Neural progenitor cell (in vitro differentiated cells): ENCODE results near the gene CELA3B. TPM values are rescaled to one million over a fixed set of nuclear protein-coding genes. Genes with fewer than 3 reads are reported as not detected.

Source experiments
- DNase-seq: peaks from one replicate; pipeline ENCODE4 v3.0.0-alpha.2; 2016; ENCODE audit warnings: low spot score
- H2AFZ ChIP-seq: fragments of 200-600 bp; sonication (generic); replicated peaks from 2 replicates; pipeline ENCODE4 v1.6.1; 2016; ENCODE audit warnings: antibody characterized with exemption
- H3F3A ChIP-seq: fragments of 200-600 bp; sonication (generic); 2 replicates; pipeline ENCODE4 v1.6.1; 2016; ENCODE audit warnings: antibody characterized with exemption, low read depth
- H3K27ac ChIP-seq: fragments of 200-600 bp; sonication (generic); 2 replicates; pipeline ENCODE4 v1.5.1; 2016; ENCODE audit warnings: mild to moderate bottlenecking
- H3K27me3 ChIP-seq: fragments of 200-600 bp; sonication (generic); 2 replicates; pipeline ENCODE4 v1.6.1; 2016; ENCODE audit warnings: mild to moderate bottlenecking, moderate library complexity
- H3K36me3 ChIP-seq: fragments of 200-600 bp; sonication (generic); 2 replicates; pipeline ENCODE4 v1.5.1; 2016
- H3K4me1 ChIP-seq: fragments of 200-600 bp; sonication (generic); 2 replicates; pipeline ENCODE4 v1.6.1; 2016; ENCODE audit warnings: mixed run types
- H3K4me2 ChIP-seq: fragments of 200-600 bp; sonication (generic); 2 replicates; pipeline ENCODE4 v1.6.1; 2016
- H3K4me3 ChIP-seq: fragments of 200-600 bp; sonication (generic); 2 replicates; pipeline ENCODE4 v1.5.1; 2016
- H3K79me2 ChIP-seq: fragments of 200-600 bp; sonication (generic); 2 replicates; pipeline ENCODE4 v1.6.1; 2016; ENCODE audit warnings: low read depth
- H3K9ac ChIP-seq: fragments of 200-600 bp; sonication (generic); 2 replicates; pipeline ENCODE4 v1.6.1; 2016
- H3K9me3 ChIP-seq: fragments of 200-600 bp; sonication (generic); 2 replicates; pipeline ENCODE4 v1.5.1; 2016; ENCODE audit warnings: low read depth
- H4K20me1 ChIP-seq: fragments of 200-600 bp; sonication (generic); 2 replicates; pipeline ENCODE4 v1.6.1; 2016; ENCODE audit warnings: low read depth
- H3K27ac Mint-ChIP-seq: 3 replicates; pipeline ENCODE4 v1.8.0; 2021; ENCODE audit warnings: mixed read lengths
- H3K27me3 Mint-ChIP-seq: 2 replicates; pipeline ENCODE4 v1.8.0; 2022; ENCODE audit warnings: low read depth, mild to moderate bottlenecking, inconsistent platforms, moderate library complexity, mixed read lengths; ENCODE audit not compliant: insufficient read depth
- H3K36me3 Mint-ChIP-seq: 3 replicates; pipeline ENCODE4 v1.8.0; 2021; ENCODE audit warnings: mixed read lengths
- H3K4me1 Mint-ChIP-seq: 3 replicates; pipeline ENCODE4 v1.8.0; 2021; ENCODE audit warnings: mixed read lengths
- H3K4me3 Mint-ChIP-seq: 3 replicates; pipeline ENCODE4 v1.8.0; 2021; ENCODE audit warnings: mild to moderate bottlenecking, moderate library complexity, mixed read lengths
- H3K9me3 Mint-ChIP-seq: 3 replicates; pipeline ENCODE4 v1.8.0; 2020; ENCODE audit warnings: mixed read lengths
- CTCF ChIP-seq: fragments of 200-600 bp; sonication (generic); IDR thresholded peaks from 2 replicates; pipeline ENCODE4 v1.5.1; 2017; ENCODE audit warnings: antibody characterized with exemption, mild to moderate bottlenecking
- EZH2 ChIP-seq: fragments of 200-600 bp; sonication (generic); IDR thresholded peaks from 2 replicates; pipeline ENCODE4 v1.6.1; 2017; ENCODE audit warnings: antibody characterized with exemption, mild to moderate bottlenecking, moderate library complexity
- EZH2phosphoT487 ChIP-seq: fragments of 200-600 bp; sonication (generic); IDR thresholded peaks from 2 replicates; pipeline ENCODE4 v1.6.1; 2017; ENCODE audit warnings: antibody characterized with exemption
- total RNA-seq: library from RNA; depleted of rRNA; stranded (reverse); fragments of >200 nt; gene quantifications from 2 replicates; pipeline ENCODE4 v1.2.3, GENCODE V29; 2015; ENCODE audit warnings: low replicate concordance

Gene CELA3B
- total RNA-seq, 1 donor from 2014 or later: not detected

DNA sequence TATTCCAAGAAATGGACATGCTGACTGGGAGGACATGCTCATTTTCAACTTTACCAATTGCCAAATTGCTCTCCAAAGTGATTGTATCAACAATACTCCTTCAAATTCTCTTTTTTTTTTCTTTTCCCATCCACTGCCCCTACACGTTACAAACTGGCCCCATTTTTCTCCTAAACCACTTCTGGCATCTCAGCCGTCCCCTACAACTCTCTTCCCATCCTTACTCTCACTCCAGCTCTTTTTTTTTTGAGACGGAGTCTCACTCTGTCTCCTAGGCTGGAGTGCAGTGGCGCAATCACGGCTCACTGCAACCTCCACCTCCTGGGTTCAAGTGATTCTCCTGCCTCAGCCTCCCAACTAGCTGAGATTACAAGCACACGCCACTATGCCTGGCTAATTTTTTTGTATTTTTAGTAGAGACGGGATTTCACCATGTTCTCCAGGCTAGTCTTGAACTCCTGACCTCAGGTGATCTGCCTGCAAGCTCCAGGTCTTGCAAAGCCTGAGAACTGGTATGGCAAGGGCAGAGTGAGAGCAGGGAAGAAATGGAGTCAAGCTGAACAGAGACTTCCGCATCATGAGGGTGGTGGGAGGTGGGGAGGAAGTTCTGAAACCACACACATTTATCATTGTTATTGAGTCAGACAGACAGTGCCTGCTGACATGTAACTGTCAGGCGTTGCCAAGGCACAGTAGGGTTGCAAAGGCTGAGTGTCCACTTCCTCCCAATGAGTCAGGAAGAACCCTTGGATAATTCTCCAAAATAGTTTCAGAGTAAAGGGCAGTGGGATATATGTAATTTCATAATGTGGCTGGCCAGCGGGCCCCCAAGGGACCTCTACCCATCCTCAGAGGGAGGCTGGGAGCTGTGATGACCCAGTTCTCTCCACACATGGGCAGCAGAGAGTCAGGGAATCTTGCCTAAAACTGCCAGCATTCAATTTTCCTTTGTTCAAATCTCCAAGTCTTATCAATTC lies 42.0 kb downstream of the CELA3B start:
- H4K20me1 ChIP-seq: no peaks in the 10 kb centered on the region
- H2AFZ ChIP-seq: no peak overlapping the region
- Mint-ChIP-seq H3K4me3 (no peak overlapping the region), H3K27me3 (peaks cover 11% of the 10 kb centered on the region), H3K4me1 (peaks cover 6% of the 10 kb centered on the region), H3K27ac (peak overlapping the region; percentile 11), H3K36me3 (no peaks in the 10 kb centered on the region), H3K9me3 (no peaks in the 10 kb centered on the region)
- H3K4me2 ChIP-seq: no peak overlapping the region
- H3K9ac ChIP-seq: no peak overlapping the region
- no peak overlapping the region for H3K4me3 ChIP-seq
- no peaks in the 10 kb centered on the region for H3K27me3 ChIP-seq
- no peaks in the 10 kb centered on the region for H3K79me2 ChIP-seq
- H3K27ac ChIP-seq: no peak overlapping the region
- no peaks in the 10 kb centered on the region for H3K4me1 ChIP-seq
- peaks cover 7% of the 10 kb centered on the region for H3F3A ChIP-seq
- no peak for DNase-seq
- no peaks in the 10 kb centered on the region for H3K36me3 ChIP-seq
- H3K9me3 ChIP-seq: no peaks in the 10 kb centered on the region
- TF ChIP-seq EZH2phosphoT487: no peak
- TF ChIP-seq CTCF: peak; percentile 31
- TF ChIP-seq EZH2: no peak

DNA sequence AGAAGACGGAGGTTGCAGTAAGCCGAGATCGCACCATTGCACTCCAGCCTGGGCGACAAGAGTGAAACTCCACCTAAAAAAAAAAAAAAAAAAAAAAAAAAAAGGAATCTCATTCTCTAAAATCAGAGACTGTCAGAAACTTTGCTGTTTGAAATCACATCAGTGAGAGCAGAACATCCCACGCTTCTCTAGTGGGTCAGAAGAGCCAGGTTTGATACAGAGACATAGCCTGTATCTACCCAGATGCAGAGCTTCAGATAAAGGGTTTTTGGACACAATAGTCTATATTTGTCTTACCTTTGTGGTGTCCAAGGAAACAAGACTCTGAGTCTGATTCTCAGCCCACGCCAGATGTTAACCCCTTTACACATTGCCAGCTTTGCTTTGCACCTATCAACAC lies 44.2 kb downstream of the CELA3B start:
- Mint-ChIP-seq H3K27me3 (peaks cover 12% of the 10 kb centered on the region), H3K27ac (no peak overlapping the region), H3K9me3 (no peaks in the 10 kb centered on the region), H3K4me3 (no peak overlapping the region), H3K36me3 (no peaks in the 10 kb centered on the region), H3K4me1 (peaks cover 17% of the 10 kb centered on the region)
- H3K4me2 ChIP-seq: no peak overlapping the region
- no peak for DNase-seq
- no peak for TF ChIP-seq CTCF
- no peak for TF ChIP-seq EZH2
- TF ChIP-seq EZH2phosphoT487: no peak
- H2AFZ ChIP-seq: no peak overlapping the region
- H3K4me1 ChIP-seq: no peaks in the 10 kb centered on the region
- H3K27me3 ChIP-seq: no peaks in the 10 kb centered on the region
- H3F3A ChIP-seq: peaks cover 21% of the 10 kb centered on the region
- no peak overlapping the region for H3K9ac ChIP-seq
- no peaks in the 10 kb centered on the region for H4K20me1 ChIP-seq
- no peak overlapping the region for H3K4me3 ChIP-seq
- no peaks in the 10 kb centered on the region for H3K9me3 ChIP-seq
- H3K36me3 ChIP-seq: no peaks in the 10 kb centered on the region
- H3K79me2 ChIP-seq: peaks cover 7% of the 10 kb centered on the region
- H3K27ac ChIP-seq: no peak overlapping the region

DNA sequence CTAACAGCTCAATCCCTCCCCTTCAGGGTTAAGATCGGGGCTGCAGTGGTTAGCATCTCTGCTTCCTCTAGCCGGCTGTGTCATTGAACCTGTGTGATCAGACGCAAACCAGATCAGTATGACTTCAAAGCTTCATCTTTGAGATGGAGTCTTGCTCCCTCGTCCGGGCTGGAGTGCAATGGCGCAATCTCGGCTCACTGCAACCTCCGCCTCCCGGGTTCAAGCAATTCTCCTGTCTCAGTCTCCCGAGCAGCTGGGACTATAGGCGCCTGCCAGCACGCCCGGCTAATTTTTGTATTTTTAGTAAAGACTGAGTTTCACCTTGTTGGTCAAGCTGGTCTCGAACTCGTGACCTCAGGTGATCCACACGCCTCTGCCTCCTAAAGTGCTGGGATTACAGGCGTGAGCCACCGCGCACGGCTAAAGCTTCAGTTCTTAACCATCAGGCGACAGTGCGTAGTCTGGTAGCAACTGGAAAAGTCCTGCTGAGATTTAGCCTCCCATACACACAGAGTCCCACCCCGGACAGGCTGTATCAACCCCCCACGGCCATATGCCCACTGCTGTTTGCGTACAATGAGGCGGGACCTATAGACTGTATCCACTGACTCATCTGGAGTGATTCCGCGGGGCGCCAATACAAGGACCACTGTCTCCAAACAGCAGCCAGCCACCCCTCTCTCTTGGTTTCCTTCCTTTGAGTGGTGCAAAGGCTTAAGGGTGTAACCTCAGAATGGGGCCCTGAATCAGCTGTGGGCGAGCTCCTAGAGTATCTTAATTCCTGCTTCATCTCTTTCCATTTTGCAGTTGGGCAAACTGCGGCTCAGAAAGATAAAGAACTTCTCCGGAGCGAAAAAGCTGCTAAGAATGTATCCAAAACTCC lies 47.9 kb downstream of the CELA3B start:
- no peaks in the 10 kb centered on the region for H3K36me3 ChIP-seq
- H3K4me1 Mint-ChIP-seq: peaks cover 24% of the 10 kb centered on the region
- peak; percentile 73 for DNase-seq

More for the DNA sequence above, 47.9 kb downstream of the CELA3B start:
- no peaks in the 10 kb centered on the region for H3K9me3 Mint-ChIP-seq
- peak overlapping the region; percentile 36 for H3K27ac ChIP-seq
- peak overlapping the region; percentile 81 for H3K4me3 ChIP-seq
- H3K79me2 ChIP-seq: peaks cover 22% of the 10 kb centered on the region
- TF ChIP-seq EZH2phosphoT487 (no peak), EZH2 (no peak), CTCF (no peak)
- peaks cover 3% of the 10 kb centered on the region for H3K4me1 ChIP-seq
- peak overlapping the region; percentile 77 for H3K4me2 ChIP-seq
- H3K36me3 Mint-ChIP-seq: peaks cover 3% of the 10 kb centered on the region
- no peak overlapping the region for H3K9ac ChIP-seq
- peak overlapping the region; percentile 80 for H2AFZ ChIP-seq
- no peaks in the 10 kb centered on the region for H3K27me3 ChIP-seq
- H4K20me1 ChIP-seq: peaks cover 5% of the 10 kb centered on the region
- peak overlapping the region; percentile 92 for H3K27ac Mint-ChIP-seq
- H3K27me3 Mint-ChIP-seq: peaks cover 6% of the 10 kb centered on the region
- peak overlapping the region; percentile 94 for H3K4me3 Mint-ChIP-seq
- peaks cover 27% of the 10 kb centered on the region for H3F3A ChIP-seq
- H3K9me3 ChIP-seq: no peaks in the 10 kb centered on the region
